GM12801 (cell line): Measurements from ENCODE around the gene NRBF2.

Source experiments
- CTCF ChIP-seq: IDR thresholded peaks from one replicate; pipeline ENCODE4 v1.5.1; 2011; ENCODE audit warnings: control low read depth; ENCODE audit not compliant: insufficient read length; ENCODE audit errors: extremely low read depth

NRBF2 gene

GRCh38 chr10:63201118-63201517, 68.0 kb downstream of the NRBF2 start:
- TF ChIP-seq CTCF: no peak
